Gastrocnemius medialis (tissue), 4 donors: Measurements from ENCODE around the gene ZDHHC4. TPM values are rescaled to one million over a fixed set of nuclear protein-coding genes. Genes with fewer than 3 reads are reported as not detected.

ENCODE experiments used
- ATAC-seq, 2 donors: fragments of 150-250 bp; one replicate each; pipeline ENCODE4 v1.9.1; 2016
- DNase-seq, 2 donors: peaks; one replicate each; pipeline ENCODE4 v3.0.0-alpha.2; 2019
- H3K27ac ChIP-seq, 4 donors: fragments of 200-600 bp; sonication (generic); 1 replicate in 1 of 4; 2 replicates in 3 of 4; pipeline ENCODE4 v1.5.1; 2016 to 2018; ENCODE audit warnings: mild to moderate bottlenecking in 2 of 4, moderate library complexity in 1 of 4
- H3K27me3 ChIP-seq, 3 donors: fragments of 200-600 bp; sonication (generic) in 2 of 3; 1 replicate in 1 of 3; 2 replicates in 2 of 3; pipeline versions ENCODE4 v1.5.1 to v1.6.0; 2016 to 2019; ENCODE audit warnings: mild to moderate bottlenecking in 1 of 3, moderate library complexity in 1 of 3
- H3K36me3 ChIP-seq, 2 donors: fragments of 200-600 bp; sonication (generic) in 1 of 2; one replicate each; pipeline ENCODE4 v1.5.1; 2017 to 2018
- H3K4me1 ChIP-seq, 2 donors: fragments of 200-600 bp; sonication (generic) in 1 of 2; one replicate each; pipeline ENCODE4 v1.5.1; 2016 to 2017; ENCODE audit warnings: mild to moderate bottlenecking in 2 of 2
- H3K4me3 ChIP-seq, 4 donors: fragments of 200-600 bp; sonication (generic) in 3 of 4; 1 replicate in 1 of 4; 2 replicates in 3 of 4; pipeline ENCODE4 v1.5.1; 2016 to 2019; ENCODE audit warnings: mild to moderate bottlenecking in 2 of 4
- H3K9me3 ChIP-seq, 3 donors: fragments of 200-600 bp; sonication (generic) in 2 of 3; 1 replicate in 1 of 3; 2 replicates in 2 of 3; pipeline ENCODE4 v1.5.1; 2016 to 2019
- CTCF ChIP-seq, 5 experiments: fragments of 450-650 bp in 3 of 5; fragments of 200-600 bp in 2 of 5; sonication (generic) in 2 of 5; IDR thresholded peaks in 4 of 5; conservative IDR thresholded peaks in 1 of 5; 1 replicate in 4 of 5; 2 replicates in 1 of 5; pipeline ENCODE4 v1.5.1; 2016 to 2019; ENCODE audit warnings: antibody characterized with exemption in 5 of 5, mild to moderate bottlenecking in 3 of 5, moderate library complexity in 3 of 5
- POLR2A ChIP-seq, 2 donors: fragments of 450-650 bp; IDR thresholded peaks; one replicate each; pipeline ENCODE4 v1.6.1; 2017; ENCODE audit warnings: antibody characterized with exemption in 2 of 2, mild to moderate bottlenecking in 2 of 2, moderate library complexity in 2 of 2
- in situ Hi-C, 4 donors: fragments of 200-750 bp; cut with MboI; loops; one replicate each; pipeline versions ENCODE4 v1.15.0 to v1.8.0; 2017; ENCODE audit warnings: low sequenced_read_pairs in 4 of 4
- intact Hi-C: fragments of 100-400 bp; cut with DNase I; formaldehyde crosslinking; loops from one replicate; pipeline ENCODE4 v1.15.1; 2023; ENCODE audit warnings: low total_unique reads
- total RNA-seq, 4 donors: library from RNA; depleted of rRNA; stranded (reverse); fragments of >200 nt; gene quantifications; one replicate each; pipeline versions ENCODE4 v1.1.0 to v1.2.3, GENCODE V29; 2016

The ZDHHC4 gene
- total RNA-seq, 4 donors from 2014 or later, result 52.7 to 88.6 (median 70.5) TPM

GRCh38 chr7:6589151-6589828 lies 12.0 kb downstream of the ZDHHC4 start:
- Histone ChIP-seq H3K36me3 (peaks cover 0 to 68% of the 10 kb centered on the region in 2 donors), H3K4me1 (peaks cover 14 to 15% of the 10 kb centered on the region in 2 donors), H3K27me3 (no peaks in the 10 kb centered on the region), H3K9me3 (no peaks in the 10 kb centered on the region), H3K4me3 (peak overlapping the region; percentile 42 to 78 (median 66)), H3K27ac (peak overlapping the region; percentile 46 to 90 (median 76))
- TF ChIP-seq POLR2A (IDR thresholded peaks at IDR 0.05) (no peak), CTCF (IDR thresholded peaks at IDR 0.05 in 4 of 5, conservative IDR thresholded peaks at IDR 0.05 in 1 of 5) (no peak)
- no peak for DNase-seq
- ATAC-seq, result no peak
- intact Hi-C loops (loop anchor here (5.0 kb wide), 1 partner anchor 48 kb away; the partner anchor contains the start of gene ZNF316), in situ Hi-C loops (no loop called here)

GRCh38 chr7:6589829-6590644 lies 12.8 kb downstream of the ZDHHC4 start, which contains the start of gene INTS15:
Gene INTS15 (plus strand): TSS chr7:6590021. CDS start chr7:6590284, 263 bp downstream.
- Histone ChIP-seq H3K27me3 (no peaks in the 10 kb centered on the region), H3K9me3 (no peaks in the 10 kb centered on the region), H3K36me3 (peaks cover 0 to 68% of the 10 kb centered on the region in 2 donors), H3K27ac (peak within 1 kb of the TSS; percentile 68 to 90 (median 82)), H3K4me3 (peak within 1 kb of the TSS; percentile 71 to 90 (median 82)), H3K4me1 (peaks cover 14 to 15% of the 10 kb centered on the region in 2 donors)
- DNase-seq (peak; percentile 18 to 50), ATAC-seq (peak; percentile 89 to 92)
- TF ChIP-seq CTCF (IDR thresholded peaks at IDR 0.05 in 4 of 5, conservative IDR thresholded peaks at IDR 0.05 in 1 of 5) (peak; percentile 52 to 99 (median 98)), POLR2A (IDR thresholded peaks at IDR 0.05) (peak; percentile 80 to 85)
- in situ Hi-C loops, result no loop called here
- intact Hi-C loops, result loop anchor here (1.0 to 5.0 kb wide), 4 partner anchors 13 to 1707 kb away; partner anchors contain the start of genes ZDHHC4, ZNF12 and ZNF316

GRCh38 chr7:6590645-6591110 lies 13.4 kb downstream of the ZDHHC4 start:
- Histone ChIP-seq H3K36me3 (peaks cover 0 to 68% of the 10 kb centered on the region in 2 donors), H3K4me3 (peak overlapping the region; percentile 71 to 90 (median 82)), H3K9me3 (no peaks in the 10 kb centered on the region), H3K27me3 (no peaks in the 10 kb centered on the region), H3K4me1 (peaks cover 14 to 15% of the 10 kb centered on the region in 2 donors), H3K27ac (peak overlapping the region; percentile 68 to 90 (median 82))
- intact Hi-C loops (loop anchor here (1.0 to 5.0 kb wide), 3 partner anchors 13 to 1707 kb away; partner anchors contain the start of genes ZDHHC4 and ZNF12), in situ Hi-C loops (no loop called here)
- ATAC-seq, result peak in 1 of 2 donors; percentile 28
- TF ChIP-seq CTCF (IDR thresholded peaks at IDR 0.05 in 4 of 5, conservative IDR thresholded peaks at IDR 0.05 in 1 of 5), result no peak
- TF ChIP-seq POLR2A (IDR thresholded peaks at IDR 0.05), result no peak
- no peak for DNase-seq

GRCh38 chr7:6600093-6600492 lies 22.8 kb downstream of the ZDHHC4 start:
- in situ Hi-C loops (no loop called here), intact Hi-C loops (no loop called here)
- DNase-seq (no peak), ATAC-seq (no peak)
- peaks cover 0 to 84% of the 10 kb centered on the region in 2 donors for H3K36me3 ChIP-seq
- H3K4me3 ChIP-seq, result no peak overlapping the region
- no peaks in the 10 kb centered on the region for H3K9me3 ChIP-seq
- H3K27me3 ChIP-seq, result no peaks in the 10 kb centered on the region
- H3K27ac ChIP-seq, result no peak overlapping the region
- no peaks in the 10 kb centered on the region for H3K4me1 ChIP-seq
- TF ChIP-seq POLR2A (IDR thresholded peaks at IDR 0.05) (no peak), CTCF (IDR thresholded peaks at IDR 0.05 in 4 of 5, conservative IDR thresholded peaks at IDR 0.05 in 1 of 5) (no peak)
